MM.1S (cell line): ENCODE results near the gene C1QTNF6.
A peak's percentile ranks its signal among the peaks of the same experiment; 100 is the strongest.

Experiments used
- DNase-seq: peaks from one replicate; pipeline ENCODE4 v3.0.0-alpha.2; 2015
- H2AFZ ChIP-seq: fragments of 300-600 bp; sonication (generic); 2 replicates; pipeline ENCODE4 v1.6.0; 2016; ENCODE audit warnings: antibody characterized with exemption, low read length
- H3F3A ChIP-seq: fragments of 300-600 bp; sonication (generic); 2 replicates; pipeline ENCODE4 v1.6.1; 2016; ENCODE audit warnings: mild to moderate bottlenecking, antibody characterized with exemption, low read length, moderate library complexity, mixed read lengths; ENCODE audit not compliant: insufficient read depth
- H3K27ac ChIP-seq: fragments of 300-600 bp; sonication (generic); 2 replicates; pipeline ENCODE4 v1.5.1; 2016; ENCODE audit warnings: mild to moderate bottlenecking, low read length
- H3K27me3 ChIP-seq: fragments of 300-600 bp; sonication (generic); replicated peaks from 2 replicates; pipeline ENCODE4 v1.6.0; 2016; ENCODE audit warnings: low read length; ENCODE audit not compliant: insufficient read depth
- H3K36me3 ChIP-seq: fragments of 300-600 bp; sonication (generic); replicated peaks from 2 replicates; pipeline ENCODE4 v1.6.1; 2016; ENCODE audit warnings: mild to moderate bottlenecking, low read length, mixed read lengths; ENCODE audit not compliant: insufficient read depth
- H3K4me1 ChIP-seq: fragments of 300-600 bp; sonication (generic); 2 replicates; pipeline ENCODE4 v1.6.1; 2016; ENCODE audit warnings: low read length, mixed read lengths
- H3K4me2 ChIP-seq: fragments of 300-600 bp; sonication (generic); 2 replicates; pipeline ENCODE4 v1.6.0; 2016; ENCODE audit warnings: low read depth, low read length
- H3K4me3 ChIP-seq: fragments of 300-600 bp; sonication (generic); 2 replicates; pipeline ENCODE4 v1.5.1; 2016; ENCODE audit warnings: low read length, mixed read lengths
- H3K79me2 ChIP-seq: fragments of 300-600 bp; sonication (generic); 2 replicates; pipeline ENCODE4 v1.6.1; 2016; ENCODE audit warnings: mixed run types, low read length, mixed read lengths
- H3K9ac ChIP-seq: fragments of 300-600 bp; sonication (generic); 2 replicates; pipeline ENCODE4 v1.6.1; 2016; ENCODE audit warnings: low read length, mixed read lengths
- H3K9me2 ChIP-seq: fragments of 300-600 bp; sonication (generic); replicated peaks from 2 replicates; pipeline ENCODE4 v1.6.1; 2016; ENCODE audit warnings: mild to moderate bottlenecking, low read length, mixed read lengths; ENCODE audit not compliant: insufficient read depth
- H3K9me3 ChIP-seq: fragments of 300-600 bp; sonication (generic); replicated peaks from 2 replicates; pipeline ENCODE4 v1.6.1; 2016; ENCODE audit warnings: mild to moderate bottlenecking, low read length, mixed read lengths; ENCODE audit not compliant: insufficient read depth
- H4K20me1 ChIP-seq: fragments of 300-600 bp; sonication (generic); 2 replicates; pipeline ENCODE4 v1.6.1; 2016; ENCODE audit warnings: mild to moderate bottlenecking, low read length, moderate library complexity, mixed read lengths; ENCODE audit not compliant: insufficient read depth
- CTCF ChIP-seq: fragments of 300-600 bp; sonication (generic); IDR thresholded peaks from 2 replicates; pipeline ENCODE4 v1.5.1; 2016; ENCODE audit warnings: antibody characterized with exemption, low read length, mixed read lengths
- EZH2 ChIP-seq: fragments of 300-600 bp; sonication (generic); optimal IDR thresholded peaks from 2 replicates; pipeline ENCODE3; 2017; ENCODE audit warnings: low read depth, mild to moderate bottlenecking, antibody characterized with exemption, low read length, mixed read lengths
- EZH2phosphoT487 ChIP-seq: fragments of 300-600 bp; sonication (generic); IDR thresholded peaks from 2 replicates; pipeline ENCODE4 v1.6.1; 2018; ENCODE audit warnings: antibody characterized with exemption, low read length

The C1QTNF6 gene

DNA sequence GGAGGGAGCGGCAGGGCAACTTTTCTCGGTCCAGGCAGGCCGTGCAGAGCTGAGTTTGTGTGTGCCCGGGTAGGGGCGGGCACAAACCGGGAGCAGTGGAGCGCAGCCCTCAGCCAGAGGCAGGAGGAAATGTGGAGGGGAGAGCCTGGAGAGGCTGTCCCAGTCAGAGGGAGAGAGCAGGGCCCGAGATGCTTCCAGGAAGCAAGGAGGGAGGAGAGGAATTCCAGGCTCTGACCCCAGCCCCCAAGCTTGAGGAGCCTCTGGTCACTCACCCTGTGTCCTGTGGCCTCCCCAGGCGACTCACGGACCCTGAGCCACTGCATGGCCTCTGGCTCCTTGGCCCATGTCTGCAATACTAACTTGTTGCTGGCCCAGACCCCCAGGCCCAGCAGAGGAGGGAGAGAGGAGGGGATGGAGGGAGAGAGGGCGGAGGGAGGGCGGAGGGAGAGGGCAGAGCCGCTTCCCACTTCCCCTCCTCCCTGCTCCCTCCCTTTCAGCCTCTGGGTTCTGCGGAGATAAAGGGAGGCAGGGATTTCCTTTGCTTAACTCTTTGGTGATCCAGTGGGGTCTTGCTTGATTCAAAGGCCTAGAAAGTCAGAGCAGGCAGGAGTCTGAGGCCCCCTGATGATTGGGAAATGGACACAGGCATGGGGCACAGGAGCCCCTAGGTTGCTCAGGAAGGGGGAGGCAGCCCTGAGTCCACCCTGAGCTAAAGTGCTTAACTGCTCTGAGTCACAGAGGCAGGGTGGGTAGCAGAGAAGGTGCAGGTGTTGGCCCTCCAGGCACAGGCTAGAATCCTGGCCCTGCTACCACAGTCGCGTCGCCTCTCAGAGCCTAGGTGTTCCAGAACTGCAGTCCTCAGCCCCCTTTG lies at the start of gene C1QTNF6:
Gene C1QTNF6, minus strand, starts transcription at position 357 of the 871 bp plus-strand sequence. Its CDS starts 34 bp downstream, at position 323.
- H3K4me2 ChIP-seq, result no peak within 1 kb of the TSS
- H3K79me2 ChIP-seq, result no peaks in the 10 kb centered on the region
- no peak for DNase-seq
- H3F3A ChIP-seq, result peaks cover 12% of the 10 kb centered on the region
- H2AFZ ChIP-seq, result no peak within 1 kb of the TSS
- peaks cover 12% of the 10 kb centered on the region; the same call in 1 of the 2 replicates for H3K4me1 ChIP-seq
- no peak within 1 kb of the TSS for H3K27ac ChIP-seq
- H3K27me3 ChIP-seq, result no peaks in the 10 kb centered on the region
- H3K36me3 ChIP-seq, result no peaks in the 10 kb centered on the region
- H3K4me3 ChIP-seq, result no peak within 1 kb of the TSS
- H3K9me2 ChIP-seq, result no peaks in the 10 kb centered on the region
- H4K20me1 ChIP-seq, result no peaks in the 10 kb centered on the region
- TF ChIP-seq CTCF (no peak), EZH2phosphoT487 (no peak), EZH2 (no peak)
- H3K9me3 ChIP-seq, result no peaks in the 10 kb centered on the region
- H3K9ac ChIP-seq, result no peak within 1 kb of the TSS

DNA sequence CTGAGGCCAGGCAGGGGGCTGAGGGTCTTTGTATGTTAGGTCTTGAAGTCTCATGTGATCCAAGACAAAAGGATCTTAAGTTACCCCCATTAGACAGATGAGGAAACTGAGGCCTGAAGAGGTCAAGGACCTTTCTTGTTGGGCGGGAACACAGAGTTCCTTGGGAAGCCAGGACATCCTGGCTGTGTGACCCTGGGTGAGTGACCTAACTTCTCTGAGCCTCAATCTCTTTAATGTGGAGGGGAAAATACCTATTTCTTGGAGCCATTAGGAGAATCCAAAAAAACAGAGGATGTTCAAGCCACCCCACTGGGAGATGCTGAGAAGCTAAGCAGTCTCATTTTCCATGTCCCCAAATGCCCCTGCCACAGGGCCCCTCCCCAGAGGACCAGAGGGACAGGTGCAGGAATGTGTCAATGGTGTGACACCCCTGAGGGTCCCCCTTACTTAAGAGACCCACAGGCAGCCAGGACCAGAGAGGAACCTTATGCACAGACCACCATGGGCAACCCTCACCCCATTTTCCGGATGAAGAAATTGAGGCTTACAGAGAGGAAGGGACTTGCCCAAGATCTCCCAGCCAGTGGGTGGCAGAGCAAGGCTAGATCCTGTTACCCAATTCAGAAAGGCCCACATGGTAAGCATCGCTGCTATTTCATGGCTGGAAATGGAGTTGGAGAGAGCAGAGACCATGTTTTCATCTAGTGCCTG lies 48.0 kb upstream of the C1QTNF6 start:
- peaks cover 98% of the 10 kb centered on the region for H3K79me2 ChIP-seq
- no peak for DNase-seq
- peaks cover 73% of the 10 kb centered on the region for H3F3A ChIP-seq
- no peak for TF ChIP-seq EZH2
- TF ChIP-seq EZH2phosphoT487, result no peak
- no peak for TF ChIP-seq CTCF
- peaks cover 13% of the 10 kb centered on the region for H3K36me3 ChIP-seq
- no peaks in the 10 kb centered on the region for H3K27me3 ChIP-seq
- H3K4me3 ChIP-seq, result no peak overlapping the region
- H2AFZ ChIP-seq, result no peak overlapping the region
- H4K20me1 ChIP-seq, result 0 out of 2 replicates have a peak, but pooled peaks cover 4% of the 10 kb centered on the region
- no peaks in the 10 kb centered on the region for H3K9me3 ChIP-seq
- peaks cover 89% of the 10 kb centered on the region for H3K4me1 ChIP-seq
- no peaks in the 10 kb centered on the region for H3K9me2 ChIP-seq
- H3K9ac ChIP-seq, result no peak overlapping the region
- H3K4me2 ChIP-seq, result peak overlapping the region; percentile 16; the same call in 1 of the 2 replicates
- H3K27ac ChIP-seq, result peak overlapping the region; percentile 34; the same call in 1 of the 2 replicates

DNA sequence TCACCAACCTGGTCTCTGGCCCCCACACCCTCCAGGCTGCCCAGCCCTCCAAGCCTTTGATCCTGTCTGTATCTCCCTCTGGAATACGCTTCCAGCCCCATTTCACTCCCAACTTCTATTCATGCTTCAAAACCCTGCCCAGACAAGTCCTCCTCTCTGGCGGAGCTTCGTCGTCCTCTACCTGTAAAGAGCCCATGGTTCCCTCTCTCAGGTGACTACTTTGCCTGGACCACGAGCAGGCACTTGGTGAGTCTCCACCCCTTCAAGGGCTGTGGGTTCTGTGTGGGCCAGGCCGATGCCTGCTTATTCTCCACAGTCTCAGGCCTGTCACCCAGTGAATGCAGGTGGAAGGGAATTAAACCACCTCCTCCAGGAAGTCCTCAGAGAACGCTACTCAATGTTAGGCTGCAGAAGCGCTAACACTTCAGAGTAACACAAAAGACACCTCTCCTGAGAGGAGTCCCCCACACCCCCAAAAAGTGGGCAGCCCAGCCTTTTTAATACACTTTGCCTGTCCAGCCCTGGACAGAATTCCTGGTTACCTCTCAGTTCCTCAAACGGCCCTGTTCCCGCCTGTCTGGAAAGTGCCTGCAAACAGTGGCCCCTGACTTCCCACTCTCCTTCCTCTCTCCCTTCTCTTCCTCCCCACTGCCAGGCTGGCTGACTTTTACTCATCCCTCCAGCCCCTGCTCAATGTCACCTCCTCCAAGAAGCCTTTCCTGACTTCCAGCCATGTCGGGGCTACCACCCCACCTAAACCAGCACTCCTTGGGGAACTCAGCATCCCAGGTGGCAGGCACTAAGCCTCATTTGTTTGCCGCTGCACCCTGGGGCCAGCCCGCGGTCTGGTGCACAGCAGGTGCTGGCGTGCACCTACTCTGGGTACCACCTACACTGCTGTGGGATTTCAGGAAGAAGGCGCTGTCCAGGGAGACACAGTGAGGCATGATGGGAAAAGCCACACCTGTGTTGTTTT lies 47.0 kb upstream of the C1QTNF6 start:
- no peaks in the 10 kb centered on the region for H3K9me3 ChIP-seq
- peaks cover 78% of the 10 kb centered on the region for H3F3A ChIP-seq
- H3K36me3 ChIP-seq, result 0 out of 2 replicates have a peak, but pooled peaks cover 5% of the 10 kb centered on the region
- no peaks in the 10 kb centered on the region for H3K27me3 ChIP-seq
- H2AFZ ChIP-seq, result no peak overlapping the region
- no peak for TF ChIP-seq CTCF
- TF ChIP-seq EZH2phosphoT487, result no peak
- TF ChIP-seq EZH2, result no peak
- H3K4me3 ChIP-seq, result no peak overlapping the region
- no peak for DNase-seq
- H3K79me2 ChIP-seq, result peaks cover 88% of the 10 kb centered on the region
- H3K4me1 ChIP-seq, result peaks cover 88% of the 10 kb centered on the region
- peak overlapping the region; percentile 16; the same call in 1 of the 2 replicates for H3K4me2 ChIP-seq
- H3K9me2 ChIP-seq, result no peaks in the 10 kb centered on the region
- H3K9ac ChIP-seq, result no peak overlapping the region
- peak overlapping the region; percentile 34; the same call in 1 of the 2 replicates for H3K27ac ChIP-seq
- 0 out of 2 replicates have a peak, but pooled peaks cover 4% of the 10 kb centered on the region for H4K20me1 ChIP-seq
